NCI-H446 (cell line): ENCODE measurements around the gene SELENOW.
"Not testable (repeated sequence)": the region's sequence is repeated elsewhere in the genome, so short reads cannot be mapped to it uniquely, and the experiment has no call there.

Source experiments
- DNase-seq, 2 experiments: peaks; one replicate each; lab custom pipeline; 2025; lab: John Stamatoyannopoulos, UW

Gene SELENOW

GRCh38 chr19:47786566-47786965, 8.1 kb downstream of the SELENOW start:
- no peak for DNase-seq

GRCh38 chr19:47787307-47787706, 8.8 kb downstream of the SELENOW start:
- DNase-seq: not testable (repeated sequence)

GRCh38 chr19:47789811-47790210, 11.3 kb downstream of the SELENOW start:
- DNase-seq: not testable (repeated sequence)

- peak; percentile 27 to 76 for DNase-seq
Observed at GRCh38 chr19:47790398-47790814, 11.9 kb downstream of the SELENOW start.

GRCh38 chr19:47792616-47793015, 14.1 kb downstream of the SELENOW start:
- DNase-seq: no peak

- no peak for DNase-seq
Observed at GRCh38 chr19:47794526-47794925, 16.0 kb downstream of the SELENOW start.

GRCh38 chr19:47796785-47797184, 18.3 kb downstream of the SELENOW start:
- DNase-seq: no peak

GRCh38 chr19:47797996-47798903, 19.7 kb downstream of the SELENOW start:
- no peak for DNase-seq

GRCh38 chr19:47798904-47799266, 20.4 kb downstream of the SELENOW start:
- no peak for DNase-seq

- DNase-seq: no peak
Observed at GRCh38 chr19:47801270-47801669, 22.8 kb downstream of the SELENOW start.

GRCh38 chr19:47802521-47803043, 24.1 kb downstream of the SELENOW start:
- DNase-seq: no peak

GRCh38 chr19:47803148-47803547, 24.6 kb downstream of the SELENOW start:
- DNase-seq: not testable (repeated sequence)

- DNase-seq: not testable (repeated sequence)
Observed at GRCh38 chr19:47803671-47804070, 25.2 kb downstream of the SELENOW start.

- DNase-seq: not testable (repeated sequence)
Observed at GRCh38 chr19:47804451-47804850, 25.9 kb downstream of the SELENOW start, which contains the start of gene TPRX1. TSS of gene TPRX1 (minus strand) at chr19:47804551. CDS start at chr19:47804539, 12 bp downstream.

GRCh38 chr19:47805313-47805712, 26.8 kb downstream of the SELENOW start:
- no peak for DNase-seq

- DNase-seq: no peak
Observed at GRCh38 chr19:47806435-47806834, 27.9 kb downstream of the SELENOW start.

- peak; percentile 60 to 73 for DNase-seq
Observed at GRCh38 chr19:47813304-47813994, 34.9 kb downstream of the SELENOW start.

- DNase-seq: no peak
Observed at GRCh38 chr19:47813995-47814328, 35.5 kb downstream of the SELENOW start.

- not testable (repeated sequence) for DNase-seq
Observed at GRCh38 chr19:47816270-47816669, 37.8 kb downstream of the SELENOW start.

- not testable (repeated sequence) for DNase-seq
Observed at GRCh38 chr19:47818221-47818620, 39.7 kb downstream of the SELENOW start.

GRCh38 chr19:47819858-47820257, 41.4 kb downstream of the SELENOW start:
- no peak for DNase-seq

GRCh38 chr19:47820410-47820809, 41.9 kb downstream of the SELENOW start:
- DNase-seq: no peak
